ENCODE results near the gene ADAP2.
"Not testable (repeated sequence)": the region's sequence is repeated elsewhere in the genome, so short reads cannot be mapped to it uniquely, and the experiment has no call there.

The ADAP2 gene

GRCh38 chr17:30921544-30922196 lies at the start of gene ADAP2:
Gene ADAP2, plus strand, starts transcription at chr17:30921945. Its CDS starts 70 bp downstream, at chr17:30922015.
- TF ChIP-seq JUND (IDR thresholded peaks at IDR 0.05; ENCODE audit: low read depth) = no peak
- in situ Hi-C loops (cut with HindIII; ENCODE audit: low pct_unique_long_range_greater_than_20kb, low sequenced_read_pairs) = no loop called here
- peak; percentile 80 to 83 for DNase-seq (ENCODE audit: low read depth in 1 of 2, low spot score in 1 of 2)

DNA sequence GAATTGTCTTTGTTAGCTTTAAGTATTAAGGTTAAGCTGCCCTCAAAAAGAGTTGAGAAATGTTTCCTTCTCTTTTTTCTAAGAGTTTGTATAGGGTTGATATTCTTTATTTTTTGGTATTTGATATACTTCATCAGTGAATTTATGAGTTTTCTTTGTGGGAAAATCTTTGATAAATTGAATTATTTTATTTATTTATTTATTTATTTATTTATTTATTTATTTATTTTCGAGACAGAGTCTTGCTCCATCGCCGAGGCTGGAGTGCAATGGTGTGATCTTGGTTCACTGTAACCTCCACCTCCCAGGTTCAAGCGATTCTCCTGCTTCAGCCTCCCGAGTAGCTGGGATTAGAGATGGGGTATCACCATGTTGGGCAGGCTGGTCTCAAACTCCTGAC lies 35.6 kb upstream of the ADAP2 start:
- TF ChIP-seq JUND (IDR thresholded peaks at IDR 0.05; ENCODE audit: low read depth) = no peak
- in situ Hi-C loops (cut with HindIII; ENCODE audit: low pct_unique_long_range_greater_than_20kb, low sequenced_read_pairs) = no loop called here
- no peak for DNase-seq (ENCODE audit: low read depth in 1 of 2, low spot score in 1 of 2)

- in situ Hi-C loops (cut with HindIII; ENCODE audit: low pct_unique_long_range_greater_than_20kb, low sequenced_read_pairs) = no loop called here
- no peak for DNase-seq (ENCODE audit: low read depth in 1 of 2, low spot score in 1 of 2)
- TF ChIP-seq JUND (IDR thresholded peaks at IDR 0.05; ENCODE audit: low read depth) = no peak
These were observed 27.5 kb upstream of the ADAP2 start for GRCh38 chr17:30894236-30894635.

- in situ Hi-C loops (cut with HindIII; ENCODE audit: low pct_unique_long_range_greater_than_20kb, low sequenced_read_pairs) = no loop called here
- TF ChIP-seq JUND (IDR thresholded peaks at IDR 0.05; ENCODE audit: low read depth) = no peak
- DNase-seq (ENCODE audit: low read depth in 1 of 2, low spot score in 1 of 2) = no peak
These were observed 24.4 kb upstream of the ADAP2 start for GRCh38 chr17:30897311-30897710.

DNA sequence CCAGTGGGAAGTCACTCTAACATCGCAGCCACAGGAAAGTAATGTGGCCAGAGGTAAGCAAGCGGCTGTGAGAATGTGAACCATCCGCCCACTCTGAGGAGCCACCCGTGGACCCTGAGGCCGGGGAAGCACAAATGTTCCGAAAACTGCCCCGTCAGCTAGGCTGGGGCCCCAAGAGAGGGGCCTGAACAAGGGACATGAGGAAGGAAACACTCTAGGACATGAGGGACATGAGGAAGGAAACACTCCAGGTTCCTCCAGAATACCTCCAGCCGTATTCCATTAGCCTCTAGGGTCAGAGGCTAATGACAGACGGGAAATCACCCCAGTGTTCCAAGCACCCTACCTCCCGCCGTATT lies 16.0 kb upstream of the ADAP2 start:
- in situ Hi-C loops (cut with HindIII; ENCODE audit: low pct_unique_long_range_greater_than_20kb, low sequenced_read_pairs) = no loop called here
- no peak for TF ChIP-seq JUND (IDR thresholded peaks at IDR 0.05; ENCODE audit: low read depth)

GRCh38 chr17:30906101-30906911 lies 15.4 kb upstream of the ADAP2 start, which contains the start of gene TEFM:
Gene TEFM, minus strand, starts transcription at chr17:30906238. Its CDS starts 40 bp downstream, at chr17:30906198.
- in situ Hi-C loops (cut with HindIII; ENCODE audit: low pct_unique_long_range_greater_than_20kb, low sequenced_read_pairs) = no loop called here
- DNase-seq (ENCODE audit: low read depth in 1 of 2, low spot score in 1 of 2) = peak; percentile 89 to 95
- TF ChIP-seq JUND (IDR thresholded peaks at IDR 0.05; ENCODE audit: low read depth) = no peak

More for the DNA sequence above, 16.0 kb upstream of the ADAP2 start:
- peak in 1 of 2 experiments; percentile 29 for DNase-seq (ENCODE audit: low read depth in 1 of 2, low spot score in 1 of 2)

GRCh38 chr17:30908717-30909420 lies 12.9 kb upstream of the ADAP2 start:
- TF ChIP-seq JUND (IDR thresholded peaks at IDR 0.05; ENCODE audit: low read depth) = no peak
- in situ Hi-C loops (cut with HindIII; ENCODE audit: low pct_unique_long_range_greater_than_20kb, low sequenced_read_pairs) = no loop called here
- DNase-seq (ENCODE audit: low read depth in 1 of 2, low spot score in 1 of 2) = no peak

DNA sequence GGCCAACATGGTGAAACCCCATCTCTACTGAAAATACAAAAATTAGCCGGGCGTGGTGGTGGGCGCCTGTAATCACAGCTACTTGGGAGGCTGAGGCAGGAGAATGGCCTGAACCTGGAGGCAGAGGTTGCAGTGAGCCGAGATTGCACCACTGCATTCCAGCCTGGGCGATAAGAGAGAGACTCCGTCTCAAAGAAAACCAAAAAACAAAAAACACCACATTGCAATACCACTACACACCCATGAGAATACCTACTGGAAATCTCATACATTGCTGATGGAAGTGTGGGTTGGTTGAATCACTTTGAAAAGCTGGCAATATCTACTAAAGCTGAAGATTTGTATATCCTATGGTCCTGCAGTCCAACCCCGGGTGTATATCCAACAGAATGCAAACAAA lies 11.6 kb upstream of the ADAP2 start:
- DNase-seq (ENCODE audit: low read depth in 1 of 2, low spot score in 1 of 2); in situ Hi-C loops (cut with HindIII; ENCODE audit: low pct_unique_long_range_greater_than_20kb, low sequenced_read_pairs): not testable (repeated sequence)

DNA sequence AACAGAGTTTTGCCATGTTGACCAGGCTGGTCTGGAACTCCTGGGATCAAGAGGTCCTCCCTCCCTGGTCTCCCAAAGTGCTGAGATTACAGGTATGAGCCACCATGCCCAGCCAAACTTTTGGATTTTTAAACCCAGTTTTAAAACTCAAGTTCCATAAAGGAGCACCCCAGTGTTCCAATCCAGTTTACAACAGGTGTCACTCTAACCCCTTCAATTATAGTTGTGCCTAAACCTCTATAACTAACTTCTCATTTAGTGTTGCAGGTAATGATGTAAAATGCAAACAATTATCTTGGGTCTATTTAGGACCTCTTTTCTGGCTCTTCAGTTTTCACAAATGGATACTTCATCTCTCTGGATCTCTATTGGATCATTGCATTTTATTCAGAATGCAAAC lies 7.8 kb upstream of the ADAP2 start:
- in situ Hi-C loops (cut with HindIII; ENCODE audit: low pct_unique_long_range_greater_than_20kb, low sequenced_read_pairs) = no loop called here
- no peak for DNase-seq (ENCODE audit: low read depth in 1 of 2, low spot score in 1 of 2)
- no peak for TF ChIP-seq JUND (IDR thresholded peaks at IDR 0.05; ENCODE audit: low read depth)

DNA sequence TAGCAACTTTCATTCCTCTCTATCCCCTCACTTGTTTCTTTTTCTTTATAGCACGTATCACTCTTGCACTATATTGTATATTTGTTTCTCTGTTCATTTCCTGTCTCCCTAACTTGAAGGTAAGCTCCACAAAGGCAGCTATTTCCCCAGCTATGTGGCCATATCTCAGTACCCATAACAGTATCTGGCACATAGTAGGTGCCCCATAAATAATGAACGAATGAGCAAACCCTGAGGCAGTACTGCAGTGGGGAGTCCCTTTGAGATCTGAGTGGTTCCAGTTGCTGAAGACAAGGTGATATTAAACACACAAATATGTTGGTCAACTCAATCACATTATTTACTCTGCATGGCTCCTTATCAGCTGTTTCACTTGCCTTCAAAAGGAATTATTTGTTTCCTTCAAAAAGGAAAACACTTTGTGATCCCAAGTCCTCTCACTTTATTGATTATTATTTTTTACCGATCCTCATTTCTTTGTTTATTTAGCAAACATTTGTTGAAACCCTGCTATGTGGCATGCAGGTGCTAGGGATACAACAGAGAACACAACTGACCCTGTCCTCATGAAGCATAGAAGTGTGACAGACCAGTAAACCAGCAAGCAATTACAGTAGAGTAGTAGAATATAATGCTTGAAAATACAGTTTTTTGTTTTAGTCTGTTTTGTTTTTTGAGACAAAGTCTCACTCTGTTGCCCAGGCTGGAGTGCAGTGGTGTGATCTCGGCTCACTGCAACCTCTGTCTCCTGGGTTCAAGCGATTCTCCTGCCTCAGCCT lies 5.7 kb upstream of the ADAP2 start:
- in situ Hi-C loops (cut with HindIII; ENCODE audit: low pct_unique_long_range_greater_than_20kb, low sequenced_read_pairs) = no loop called here
- TF ChIP-seq JUND (IDR thresholded peaks at IDR 0.05; ENCODE audit: low read depth) = no peak
- DNase-seq (ENCODE audit: low read depth in 1 of 2, low spot score in 1 of 2) = no peak

DNA sequence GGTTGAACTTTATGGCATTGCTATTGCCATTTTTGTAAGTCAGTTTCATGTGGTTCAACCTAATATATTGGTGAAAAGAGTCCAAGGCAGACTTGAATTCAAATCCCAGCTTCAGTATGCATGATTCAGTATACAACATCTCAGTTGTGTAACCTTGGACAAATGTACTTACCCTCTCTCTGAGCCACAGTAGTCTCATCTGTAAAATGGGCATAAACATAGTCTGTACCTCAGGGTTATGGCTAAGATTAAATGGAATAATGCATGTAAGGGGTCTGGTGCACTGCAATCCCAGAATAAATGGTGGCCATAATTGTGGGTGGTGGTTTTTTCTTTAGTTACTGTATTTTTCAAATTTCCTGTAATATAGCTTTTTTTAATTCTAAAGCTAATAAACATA lies 4.7 kb upstream of the ADAP2 start:
- in situ Hi-C loops (cut with HindIII; ENCODE audit: low pct_unique_long_range_greater_than_20kb, low sequenced_read_pairs) = no loop called here
- no peak for TF ChIP-seq JUND (IDR thresholded peaks at IDR 0.05; ENCODE audit: low read depth)
- DNase-seq (ENCODE audit: low read depth in 1 of 2, low spot score in 1 of 2) = no peak

- DNase-seq (ENCODE audit: low read depth in 1 of 2, low spot score in 1 of 2) = no peak
- in situ Hi-C loops (cut with HindIII; ENCODE audit: low pct_unique_long_range_greater_than_20kb, low sequenced_read_pairs) = no loop called here
- no peak for TF ChIP-seq JUND (IDR thresholded peaks at IDR 0.05; ENCODE audit: low read depth)
These were observed 1.5 kb upstream of the ADAP2 start for GRCh38 chr17:30920282-30920681.

Data from T47D (cell line).